ENCODE measurements around the gene NUCB2.

DNA sequence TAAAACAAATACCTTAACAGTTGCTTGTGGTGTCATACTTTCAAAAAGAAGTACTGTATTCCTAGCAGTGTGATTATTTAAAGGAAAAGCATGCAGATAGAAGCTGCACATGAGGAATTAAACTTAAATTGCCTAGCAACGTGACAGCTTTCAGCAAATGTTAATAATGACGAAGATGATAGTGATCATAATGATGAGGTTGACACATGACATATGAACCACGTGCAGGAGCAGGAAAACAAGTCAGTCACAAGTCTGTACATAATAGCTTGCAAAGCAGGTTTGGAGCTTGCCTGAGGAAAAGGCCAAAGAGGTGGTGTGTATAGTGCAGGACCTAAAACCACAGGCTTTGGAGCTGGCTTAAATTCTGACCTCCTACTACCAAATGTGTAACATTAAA is 38.2 kb upstream of the NUCB2 start:
- TF ChIP-seq CTCF (IDR thresholded peaks at IDR 0.05) (no peak), POLR2AphosphoS5 (IDR thresholded peaks at IDR 0.05) (no peak), EP300 (IDR thresholded peaks at IDR 0.05) (no peak), POLR2A (IDR thresholded peaks at IDR 0.05) (no peak)
